Coronary artery (tissue), 2 donors: ENCODE measurements around the gene CYP46A1.

Source experiments
- DNase-seq: peaks from one replicate; pipeline ENCODE4 v3.0.0-alpha.2; 2017; ENCODE audit warnings: low spot score
- H3K27ac ChIP-seq, 2 donors: fragments of 200-600 bp; sonication (generic); one replicate each; pipeline ENCODE4 v1.5.1; 2016 to 2019
- H3K4me3 ChIP-seq: fragments of 200-600 bp; sonication (generic); 2 replicates; pipeline ENCODE4 v1.5.1; 2016; ENCODE audit warnings: mild to moderate bottlenecking, moderate library complexity
- TF ChIP-seq, protein P1 (sequence below): fragments of 200-600 bp; sonication (generic); IDR thresholded peaks from one replicate; pipeline ENCODE4 v1.5.1; 2019; ENCODE audit warnings: antibody characterized with exemption

Gene CYP46A1

GRCh38 chr14:99674064-99674650 lies 9.9 kb upstream of the CYP46A1 start:
- DNase-seq = no peak
- no peak overlapping the region for H3K4me3 ChIP-seq
- H3K27ac ChIP-seq = no peak overlapping the region
- TF ChIP-seq, protein P1, sequence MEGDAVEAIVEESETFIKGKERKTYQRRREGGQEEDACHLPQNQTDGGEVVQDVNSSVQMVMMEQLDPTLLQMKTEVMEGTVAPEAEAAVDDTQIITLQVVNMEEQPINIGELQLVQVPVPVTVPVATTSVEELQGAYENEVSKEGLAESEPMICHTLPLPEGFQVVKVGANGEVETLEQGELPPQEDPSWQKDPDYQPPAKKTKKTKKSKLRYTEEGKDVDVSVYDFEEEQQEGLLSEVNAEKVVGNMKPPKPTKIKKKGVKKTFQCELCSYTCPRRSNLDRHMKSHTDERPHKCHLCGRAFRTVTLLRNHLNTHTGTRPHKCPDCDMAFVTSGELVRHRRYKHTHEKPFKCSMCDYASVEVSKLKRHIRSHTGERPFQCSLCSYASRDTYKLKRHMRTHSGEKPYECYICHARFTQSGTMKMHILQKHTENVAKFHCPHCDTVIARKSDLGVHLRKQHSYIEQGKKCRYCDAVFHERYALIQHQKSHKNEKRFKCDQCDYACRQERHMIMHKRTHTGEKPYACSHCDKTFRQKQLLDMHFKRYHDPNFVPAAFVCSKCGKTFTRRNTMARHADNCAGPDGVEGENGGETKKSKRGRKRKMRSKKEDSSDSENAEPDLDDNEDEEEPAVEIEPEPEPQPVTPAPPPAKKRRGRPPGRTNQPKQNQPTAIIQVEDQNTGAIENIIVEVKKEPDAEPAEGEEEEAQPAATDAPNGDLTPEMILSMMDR = no peak

DNA sequence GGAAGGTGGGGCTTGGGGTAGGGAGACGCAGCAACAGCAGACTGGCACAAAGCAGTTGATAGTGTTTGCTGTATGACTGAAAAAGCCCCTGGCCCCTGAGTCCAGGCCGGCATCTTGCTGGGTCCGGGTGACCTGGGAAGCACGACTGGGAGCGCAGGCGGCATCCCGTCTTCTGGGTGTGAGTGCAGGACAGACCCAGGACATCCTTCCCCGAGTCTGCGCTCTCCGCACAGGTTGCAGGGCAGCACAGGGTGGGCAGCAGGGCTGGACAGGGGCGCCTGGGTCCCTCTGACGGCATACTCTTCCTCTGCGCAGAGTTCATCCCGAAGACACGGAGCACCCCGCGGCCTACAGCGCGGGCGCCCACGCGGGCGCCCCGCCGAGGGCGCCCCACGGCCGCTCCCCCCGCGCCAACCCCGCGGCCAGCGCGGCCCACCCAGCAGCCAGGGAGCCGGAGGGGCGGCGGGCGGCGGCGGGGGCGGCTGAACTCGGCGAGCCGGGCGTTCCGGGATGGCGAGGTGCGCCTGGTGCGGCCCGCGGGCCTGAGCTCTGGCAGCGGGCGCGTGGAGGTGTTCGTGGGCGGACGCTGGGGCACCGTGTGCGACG lies 9.2 kb upstream of the CYP46A1 start:
- TF ChIP-seq, protein P1 = no peak
- H3K4me3 ChIP-seq = no peak overlapping the region
- DNase-seq = no peak
- no peak overlapping the region for H3K27ac ChIP-seq

GRCh38 chr14:99675382-99675835 lies 8.7 kb upstream of the CYP46A1 start:
- DNase-seq = no peak

GRCh38 chr14:99675951-99676350 lies 8.1 kb upstream of the CYP46A1 start:
- TF ChIP-seq, protein P1 = no peak
- H3K4me3 ChIP-seq = no peak overlapping the region
- DNase-seq = no peak
- no peak overlapping the region for H3K27ac ChIP-seq

More at GRCh38 chr14:99675382-99675835, 8.7 kb upstream of the CYP46A1 start:
- TF ChIP-seq, protein P1 = no peak
- no peak overlapping the region for H3K27ac ChIP-seq
- no peak overlapping the region for H3K4me3 ChIP-seq

DNA sequence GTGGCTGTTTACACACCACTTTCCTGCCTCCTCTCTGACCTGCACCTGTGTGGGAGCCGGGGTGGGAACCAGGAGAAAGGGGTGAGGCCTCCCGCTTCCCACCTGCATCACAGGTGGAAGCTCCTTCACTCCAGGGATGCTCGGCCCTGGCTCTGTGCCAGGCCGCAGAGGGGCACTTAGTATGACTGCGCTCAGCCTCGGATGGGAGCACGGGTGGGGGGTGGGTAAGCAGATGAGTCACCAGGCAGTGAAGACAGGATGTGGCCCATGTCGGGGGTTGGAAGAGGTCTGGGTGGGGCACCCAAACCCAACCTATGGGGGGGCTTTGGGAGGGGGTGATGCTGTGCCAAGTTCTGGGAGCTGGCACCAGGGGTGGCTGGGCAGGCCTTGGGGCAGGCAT lies 7.4 kb upstream of the CYP46A1 start:
- Histone ChIP-seq H3K27ac (no peak overlapping the region), H3K4me3 (no peak overlapping the region)
- TF ChIP-seq, protein P1 = no peak
- DNase-seq = no peak

- DNase-seq = no peak
- TF ChIP-seq, protein P1 = no peak
- H3K4me3 ChIP-seq = no peak overlapping the region
- no peak overlapping the region for H3K27ac ChIP-seq
Measured at GRCh38 chr14:99677231-99678140, 6.6 kb upstream of the CYP46A1 start.
